ENCODE results near the gene ERGIC3. TPM values are rescaled to one million over a fixed set of nuclear protein-coding genes. Genes with fewer than 3 reads are reported as not detected.

Gene ERGIC3
- total and polyA plus RNA-seq, 2 of the 13 experiments (the other 11 are each of a cell fraction or from before 2014, with no cell fraction given): 407 to 670 TPM

GRCh38 chr20:35561671-35562070 is 19.8 kb downstream of the ERGIC3 start:
- Histone ChIP-seq H3K27ac (ENCODE audit: extremely low read length, insufficient read depth, low read length) (no peak overlapping the region), H3K27me3 (ENCODE audit: control insufficient read depth in 1 of 2, insufficient read depth in 2 of 2, low read length in 2 of 2) (no peaks in the 10 kb centered on the region), H3K36me3 (replicated peaks in 1 of 2; ENCODE audit: control insufficient read depth in 1 of 2, insufficient read depth in 2 of 2, low read length in 2 of 2) (peaks cover 6 to 22% of the 10 kb centered on the region in 2 experiments), H3K9ac (ENCODE audit: insufficient read depth, low read depth, low read length) (no peak overlapping the region), H3K4me1 (ENCODE audit: insufficient read depth, low read length) (peaks cover 9% of the 10 kb centered on the region; the same call in 1 of the 2 replicates), H3K79me2 (ENCODE audit: insufficient read depth, low read length) (no peaks in the 10 kb centered on the region), H3K9me3 (ENCODE audit: low read length) (no peaks in the 10 kb centered on the region), H3K4me2 (ENCODE audit: low read depth, low read length) (no peak overlapping the region), H2AFZ (ENCODE audit: low read length) (no peak overlapping the region), H3K4me3 (replicated peaks in 1 of 3; ENCODE audit: insufficient read depth in 1 of 3, low read depth in 2 of 3, low read length in 3 of 3) (no peak overlapping the region), H4K20me1 (ENCODE audit: insufficient read depth, low read length) (no peaks in the 10 kb centered on the region)
- in situ Hi-C loops (cut with HindIII; ENCODE audit: extremely low pct_ligation_motif_present, low pct_unique_long_range_greater_than_20kb): no loop called here
- no peak; the same call in 2 of the 3 replicates for ATAC-seq
- no peak for DNase-seq (ENCODE audit: low spot score)
- no peak for TF ChIP-seq YEATS2 (CRISPR knock-in tag; IDR thresholded peaks at IDR 0.05; ENCODE audit: borderline replicate concordance)
- TF ChIP-seq NRL (CRISPR knock-in tag; IDR thresholded peaks at IDR 0.05; ENCODE audit: borderline replicate concordance): peak; percentile 48; the same call in 1 of the 2 replicates
- 0 out of 2 replicates have a peak, but pooled peaks have one; percentile 10 for TF ChIP-seq PHF8 (CRISPR knock-in tag; IDR thresholded peaks at IDR 0.05)
- no peak for TF ChIP-seq ATF6 (CRISPR knock-in tag; conservative IDR thresholded peaks at IDR 0.05)
- TF ChIP-seq ZNF891 (CRISPR knock-in tag; IDR thresholded peaks at IDR 0.05): no peak
- TF ChIP-seq ZNF572 (CRISPR knock-in tag; IDR thresholded peaks at IDR 0.05): 0 out of 2 replicates have a peak, but pooled peaks have one; percentile 18
- TF ChIP-seq CBX2 (IDR thresholded peaks at IDR 0.05; ENCODE audit: low read depth, low read length): no peak
- no peak for TF ChIP-seq CBX2 (CRISPR knock-in tag; IDR thresholded peaks at IDR 0.05; ENCODE audit: low read depth)
- TF ChIP-seq ZNF652 (CRISPR knock-in tag; IDR thresholded peaks at IDR 0.05; ENCODE audit: borderline replicate concordance, low read depth): no peak
- TF ChIP-seq PITX1 (CRISPR knock-in tag; IDR thresholded peaks at IDR 0.05): 0 out of 2 replicates have a peak, but pooled peaks have one; percentile 16
- intact Hi-C loops (cut with micrococcal nuclease; ENCODE audit: unreplicated experiment): no loop called here
- CTCF ChIA-PET (ENCODE audit: low intra/inter-chr PET ratio, low total read pairs): interaction anchor here (1.3 kb wide), 1 partner anchor 322 kb away, joined by 6 read pairs; no protein-coding TSS in a partner anchor
- WGBS (ENCODE audit: low lambda C conversion rate): 64% methylated on average over 5 of the region's 5 CpGs
- no TSS peak for BruUV-seq (replicated peaks)
- POLR2A ChIA-PET: no interaction called here
- no peak for FAIRE-seq
